Ammon's horn (tissue), 1 donor: Measurements from ENCODE around the gene ZFP90.
"Not testable (repeated sequence)": the region's sequence is repeated elsewhere in the genome, so short reads cannot be mapped to it uniquely, and the experiment has no call there.

ENCODE experiments used
- DNase-seq: peaks from one replicate; pipeline ENCODE4 v3.0.0-alpha.2; 2016; ENCODE audit warnings: low spot score

ZFP90 gene

GRCh38 chr16:68519225-68519745 lies 19.8 kb upstream of the ZFP90 start:
- DNase-seq, result no peak

DNA sequence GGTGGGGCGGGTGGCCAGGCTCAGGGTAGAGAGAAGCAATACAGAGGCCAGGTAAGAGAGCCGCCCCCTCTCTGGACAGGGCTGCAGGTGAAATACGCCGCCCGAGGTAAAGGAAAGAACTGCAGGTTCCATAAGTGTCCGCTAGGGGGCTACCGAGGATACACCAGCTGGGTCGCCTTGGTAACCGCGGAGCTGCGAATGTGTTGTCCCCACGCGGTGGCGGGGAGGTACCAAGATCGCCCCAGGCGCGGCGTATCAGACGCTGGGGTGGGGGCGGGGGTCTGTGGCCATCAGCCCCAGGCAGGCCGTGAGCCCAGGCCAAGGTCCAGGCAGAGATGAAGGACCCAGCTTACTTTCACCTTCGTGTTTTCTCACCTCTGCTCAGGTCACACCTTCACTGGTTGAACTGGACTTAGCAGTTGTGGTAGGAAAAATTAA lies 18.4 kb upstream of the ZFP90 start:
- DNase-seq, result peak; percentile 87

GRCh38 chr16:68524069-68524820 lies 14.8 kb upstream of the ZFP90 start:
- no peak for DNase-seq

DNA sequence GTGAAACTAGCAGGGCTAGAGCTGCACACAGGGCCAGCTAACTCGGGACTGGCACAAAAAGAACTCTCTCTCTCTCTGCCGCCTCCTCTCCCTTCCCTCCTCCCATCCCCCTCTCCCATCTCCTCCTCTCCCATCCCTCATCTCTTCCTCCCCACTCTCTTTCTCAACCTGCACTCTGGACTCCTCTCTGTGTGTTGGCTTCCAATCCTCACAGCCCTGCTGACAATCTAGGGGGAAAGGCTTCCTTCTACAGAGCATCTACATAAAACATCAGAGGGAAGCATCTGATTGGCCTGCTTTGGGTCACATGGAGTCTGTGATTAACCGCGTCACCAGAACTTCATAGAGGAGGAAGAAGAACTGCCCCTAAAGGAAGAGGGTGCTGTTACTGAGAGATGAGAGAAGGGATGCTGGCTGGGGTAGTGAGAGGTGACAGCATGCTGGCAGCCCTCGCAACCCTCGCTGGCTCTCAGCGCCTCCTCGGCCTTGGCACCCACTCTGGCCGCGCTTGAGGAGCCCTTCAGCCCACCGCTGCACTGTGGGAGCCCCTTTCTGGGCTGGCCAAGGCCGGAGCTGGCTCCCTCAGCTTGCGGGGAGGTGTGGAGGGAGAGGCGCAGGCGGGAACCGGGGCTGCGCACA lies 12.8 kb upstream of the ZFP90 start:
- DNase-seq, result no peak

DNA sequence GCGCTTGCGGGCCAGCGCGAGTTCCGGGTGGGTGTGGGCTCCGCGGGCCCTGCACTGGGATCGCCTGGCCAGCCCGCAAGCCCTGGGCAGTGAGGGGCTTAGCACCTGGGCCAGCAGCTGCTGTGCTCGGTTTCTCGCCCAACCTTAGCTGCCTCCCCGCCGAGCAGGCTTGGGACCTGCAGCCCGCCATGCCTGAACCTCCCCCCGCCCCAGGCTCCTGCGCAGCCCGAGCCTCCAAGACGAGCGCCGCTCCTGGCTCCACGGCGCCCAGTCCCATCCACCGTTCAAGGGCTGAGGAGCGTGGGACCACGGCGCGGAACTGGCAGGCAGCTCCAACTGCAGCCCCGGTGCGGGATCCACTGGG lies 12.3 kb upstream of the ZFP90 start:
- DNase-seq, result no peak

- no peak for DNase-seq
Measured at GRCh38 chr16:68528233-68528632, 10.9 kb upstream of the ZFP90 start.

DNA sequence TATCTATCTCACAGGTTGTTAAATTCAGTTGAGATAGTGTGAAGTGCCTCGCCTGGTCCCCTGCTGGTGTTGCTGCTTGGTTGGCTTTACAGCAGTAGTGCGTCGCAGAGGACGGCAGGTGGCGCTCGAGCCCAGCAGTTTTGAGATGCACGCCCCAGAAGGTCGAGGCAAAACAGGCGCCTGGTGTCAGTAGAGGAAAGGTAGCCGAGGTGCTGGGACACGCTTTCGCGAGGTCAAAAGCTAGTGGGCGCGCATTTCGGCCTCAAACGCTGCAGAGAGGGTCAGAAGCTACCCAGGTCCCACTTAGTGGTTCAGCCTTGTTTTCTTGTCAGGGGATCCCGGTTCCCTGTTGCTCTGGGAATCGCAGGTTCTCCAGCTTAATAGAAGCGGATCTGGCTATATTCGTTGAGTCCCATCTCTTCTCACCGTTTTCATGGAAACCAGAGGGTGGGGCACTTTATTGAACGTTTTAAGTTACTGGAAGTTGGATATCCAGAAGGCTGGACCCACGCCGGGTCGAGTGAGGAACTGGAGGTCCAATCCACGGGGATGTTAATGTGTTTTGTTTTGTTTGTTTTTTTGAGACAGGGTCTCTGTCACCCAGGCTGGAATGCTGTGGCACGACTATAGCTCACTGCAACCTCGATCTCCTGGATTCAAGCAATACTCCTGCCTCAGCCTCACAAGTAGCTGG lies 10.3 kb upstream of the ZFP90 start:
- peak; percentile 95 for DNase-seq

DNA sequence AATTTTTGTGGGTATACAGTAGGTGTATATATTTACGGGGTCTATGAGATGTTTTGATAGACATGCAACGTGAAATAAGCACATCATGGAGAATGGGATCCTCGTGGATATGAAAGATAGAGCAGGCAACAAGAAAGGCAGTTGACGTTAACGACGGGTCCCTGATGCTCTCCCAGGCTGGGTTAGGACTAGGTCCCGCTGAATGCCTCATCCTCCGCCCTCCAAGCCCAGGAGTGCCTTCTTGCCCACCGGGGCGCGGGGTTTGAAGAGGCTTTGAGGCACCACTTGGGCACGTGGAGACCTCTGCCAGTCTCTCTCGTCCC lies 9.5 kb upstream of the ZFP90 start:
- DNase-seq, result no peak

- peak; percentile 96 for DNase-seq
Measured at GRCh38 chr16:68529931-68530701, 9.0 kb upstream of the ZFP90 start.

DNA sequence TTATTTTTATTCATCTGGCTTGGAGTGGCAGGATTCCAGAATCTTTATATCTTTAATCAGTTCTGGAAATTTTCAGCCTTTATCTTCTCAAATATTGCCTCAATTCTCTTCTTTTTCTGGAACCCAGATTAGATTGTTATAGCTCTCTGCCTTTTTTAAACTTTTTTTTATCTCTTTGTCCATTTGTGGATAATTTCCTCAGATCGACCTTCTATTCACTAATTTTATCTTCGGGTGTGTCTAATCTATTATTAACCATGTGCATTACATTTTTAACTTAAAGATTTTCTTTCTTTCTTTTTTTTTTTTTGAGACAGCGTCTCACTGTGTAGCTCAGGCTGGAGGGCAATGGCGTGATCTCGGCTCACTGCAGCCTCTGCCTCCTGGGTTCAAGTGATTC lies 5.2 kb upstream of the ZFP90 start:
- no peak for DNase-seq

GRCh38 chr16:68535331-68535730 lies 3.8 kb upstream of the ZFP90 start:
- DNase-seq, result no peak

DNA sequence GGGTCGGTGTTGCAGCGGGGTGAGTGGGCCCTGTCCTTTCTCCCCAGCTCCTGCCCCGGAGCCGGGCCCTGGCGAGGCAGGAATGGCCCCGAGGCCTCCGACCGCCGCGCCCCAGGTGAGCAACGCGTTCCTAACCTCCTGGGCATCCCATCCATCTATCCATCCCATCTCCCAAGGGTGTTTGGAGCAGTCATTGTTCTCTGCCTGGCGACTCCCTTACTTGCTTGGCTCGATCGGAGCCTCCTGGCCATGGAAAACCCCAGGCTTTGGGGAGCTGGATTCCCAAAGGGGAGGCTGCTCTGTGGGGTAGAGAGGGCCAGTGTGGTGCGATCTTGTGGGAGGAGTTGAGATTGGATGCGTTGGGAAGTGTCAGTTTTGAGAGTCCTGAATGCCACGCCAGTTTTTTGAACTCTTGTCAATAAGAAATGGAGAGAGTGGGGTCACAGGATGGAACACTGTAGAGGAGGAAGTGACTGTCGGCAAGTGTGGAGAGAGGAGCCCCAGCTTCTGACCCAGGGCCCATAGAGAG lies 684 bp downstream of the ZFP90 start:
- DNase-seq, result no peak

DNA sequence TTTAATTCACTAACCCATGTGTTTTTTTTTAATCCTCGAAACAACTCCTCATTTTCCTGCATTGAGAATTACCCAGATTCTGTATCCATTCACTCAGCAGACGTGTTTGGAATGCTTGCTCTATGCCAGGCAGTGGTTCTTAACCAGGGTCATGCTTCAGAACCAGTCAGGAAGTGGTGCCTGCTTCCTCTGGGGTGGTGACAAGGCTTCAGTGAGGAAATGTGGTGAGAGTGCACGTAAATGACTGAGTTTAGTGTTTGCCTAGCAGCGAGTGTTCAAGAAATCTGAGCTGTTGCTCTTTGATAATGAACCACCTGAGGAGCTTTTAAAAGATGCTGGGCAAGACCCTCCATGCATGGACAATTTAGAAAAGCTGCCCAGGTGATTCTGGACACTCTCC lies 9.9 kb downstream of the ZFP90 start:
- DNase-seq, result no peak

- no peak for DNase-seq
Measured at GRCh38 chr16:68553186-68553585, 14.1 kb downstream of the ZFP90 start.

DNA sequence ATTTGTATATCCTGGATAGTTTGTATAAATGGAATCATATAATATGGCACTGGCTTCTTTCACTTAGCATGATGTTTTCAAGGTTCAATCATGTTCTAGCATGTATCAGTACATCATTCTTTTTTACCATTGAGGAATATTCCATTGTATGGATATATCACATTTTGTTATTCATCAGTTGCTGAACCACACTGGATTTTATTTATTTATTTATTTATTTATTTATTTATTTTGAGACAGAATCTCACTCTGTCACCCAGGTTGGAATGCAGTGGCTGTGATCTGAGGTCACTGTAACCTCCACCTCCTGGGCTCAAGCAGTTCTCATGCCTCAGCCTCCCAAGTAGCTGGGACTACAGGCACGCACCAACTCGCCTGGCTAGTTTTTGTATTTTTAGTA lies 21.2 kb downstream of the ZFP90 start:
- DNase-seq, result not testable (repeated sequence)

DNA sequence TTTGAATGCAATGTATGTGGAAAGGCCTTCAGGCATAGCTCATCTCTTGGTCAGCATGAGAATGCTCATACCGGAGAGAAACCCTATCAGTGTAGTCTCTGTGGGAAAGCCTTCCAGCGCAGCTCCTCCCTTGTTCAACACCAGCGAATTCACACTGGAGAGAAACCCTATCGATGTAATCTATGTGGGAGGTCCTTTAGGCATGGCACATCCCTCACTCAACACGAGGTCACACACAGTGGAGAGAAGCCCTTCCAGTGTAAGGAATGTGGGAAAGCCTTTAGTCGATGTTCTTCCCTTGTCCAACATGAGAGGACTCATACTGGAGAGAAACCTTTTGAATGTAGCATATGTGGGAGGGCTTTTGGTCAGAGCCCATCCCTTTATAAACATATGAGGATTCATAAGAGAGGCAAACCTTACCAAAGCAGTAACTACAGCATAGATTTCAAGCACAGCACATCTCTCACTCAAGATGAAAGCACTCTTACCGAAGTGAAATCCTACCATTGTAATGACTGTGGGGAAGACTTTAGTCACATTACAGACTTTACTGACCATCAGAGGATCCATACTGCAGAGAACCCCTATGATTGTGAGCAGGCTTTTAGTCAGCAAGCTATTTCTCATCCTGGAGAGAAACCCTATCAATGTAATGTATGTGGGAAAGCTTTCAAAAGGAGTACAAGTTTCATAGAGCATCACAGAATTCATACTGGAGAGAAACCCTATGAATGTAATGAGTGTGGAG lies 24.7 kb downstream of the ZFP90 start:
- no peak for DNase-seq

DNA sequence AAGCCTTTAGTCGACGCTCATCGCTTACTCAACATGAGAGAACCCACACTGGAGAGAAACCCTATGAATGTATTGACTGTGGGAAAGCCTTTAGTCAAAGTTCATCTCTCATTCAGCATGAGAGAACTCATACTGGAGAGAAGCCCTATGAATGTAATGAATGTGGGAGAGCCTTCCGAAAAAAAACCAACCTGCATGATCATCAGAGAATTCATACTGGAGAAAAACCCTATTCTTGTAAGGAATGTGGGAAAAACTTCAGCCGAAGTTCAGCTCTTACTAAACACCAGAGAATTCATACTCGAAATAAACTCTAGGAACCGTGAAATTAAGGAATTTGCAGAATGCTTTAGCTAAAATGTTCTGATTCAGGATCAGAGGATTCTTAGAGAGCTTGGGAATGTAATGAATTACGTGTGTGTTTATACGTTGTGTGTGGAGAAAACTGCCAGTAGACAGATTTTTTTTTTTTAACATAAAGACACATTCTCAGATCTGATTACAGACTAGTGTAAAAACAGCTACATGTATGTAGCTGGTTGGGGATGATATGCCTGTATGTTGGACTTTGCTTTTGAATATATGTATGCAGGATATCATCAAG lies 25.4 kb downstream of the ZFP90 start:
- no peak for DNase-seq

DNA sequence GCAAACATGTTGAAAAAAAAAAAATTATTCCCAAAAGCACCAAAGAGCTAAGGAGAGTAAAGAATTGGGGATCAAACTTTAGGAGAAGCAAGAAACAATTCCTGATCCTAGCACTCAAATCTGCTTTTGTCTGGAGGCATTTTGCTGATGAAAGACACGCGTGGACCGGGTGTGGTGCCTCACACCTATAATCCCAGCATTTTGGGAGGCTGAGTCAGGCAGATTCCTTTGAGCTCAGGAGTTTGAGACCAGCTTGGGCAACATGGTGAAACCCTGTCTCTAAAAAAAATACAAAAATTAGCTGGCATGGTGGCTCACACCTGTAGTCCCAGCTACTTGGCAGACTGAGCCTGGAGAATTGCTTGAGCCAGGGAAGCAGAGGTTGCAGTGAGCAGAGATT lies 35.4 kb downstream of the ZFP90 start:
- DNase-seq, result no peak

- DNase-seq, result no peak
Measured at GRCh38 chr16:68575082-68575481, 36.0 kb downstream of the ZFP90 start.

DNA sequence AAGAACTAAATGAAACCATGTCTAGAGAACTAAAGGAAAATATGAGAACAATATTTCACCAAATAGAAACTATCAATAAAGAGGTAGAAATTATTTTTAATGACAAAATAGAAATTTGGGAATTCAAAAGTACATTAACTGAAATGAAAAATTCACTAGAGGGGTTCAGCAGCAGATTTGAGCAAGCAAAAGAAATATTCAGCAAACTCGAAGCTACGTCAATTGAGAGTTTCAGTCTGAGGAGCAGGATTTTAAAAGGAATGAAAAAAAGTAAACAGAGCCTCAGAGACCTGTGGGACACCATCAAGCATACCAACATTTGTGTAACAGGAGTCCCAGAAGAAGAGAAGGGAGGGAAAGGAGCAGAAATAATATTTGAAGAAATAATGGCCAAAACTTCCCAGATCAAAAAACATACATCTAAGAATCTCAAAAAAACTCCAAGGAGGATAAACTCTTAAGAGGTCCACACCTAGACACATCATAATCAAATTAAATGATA lies 38.3 kb downstream of the ZFP90 start:
- DNase-seq, result no peak
